Thymus (tissue), 14 donors: ENCODE results near the gene VPS54. TPM values are rescaled to one million over a fixed set of nuclear protein-coding genes. Genes with fewer than 3 reads are reported as not detected.

Experiments used
- DNase-seq, 9 donors: peaks; one replicate each; pipeline ENCODE4 v3.0.0-alpha.2; 2013; ENCODE audit warnings: low spot score in 9 of 9, low read depth in 6 of 9, missing footprints in 1 of 9
- H3K27ac ChIP-seq, 2 donors: one replicate each; pipeline ENCODE4 v1.5.1; 2013; ENCODE audit warnings: control low read depth in 1 of 2, low read depth in 1 of 2, low read length in 1 of 2, mild to moderate bottlenecking in 1 of 2, moderate library complexity in 1 of 2
- H3K27me3 ChIP-seq, 2 donors: one replicate each; pipeline ENCODE4 v1.5.1; 2013; ENCODE audit warnings: low read length in 1 of 2; ENCODE audit not compliant: control insufficient read depth in 2 of 2, insufficient read depth in 1 of 2
- H3K36me3 ChIP-seq, 2 donors: one replicate each; pipeline ENCODE4 v1.5.1; 2013; ENCODE audit warnings: low read length in 1 of 2, mild to moderate bottlenecking in 1 of 2, moderate library complexity in 1 of 2; ENCODE audit not compliant: control insufficient read depth in 2 of 2, insufficient read depth in 2 of 2
- H3K4me1 ChIP-seq, 2 donors: one replicate each; pipeline ENCODE4 v1.5.1; 2013; ENCODE audit warnings: low read length in 2 of 2; ENCODE audit not compliant: control insufficient read depth in 2 of 2, insufficient read depth in 2 of 2
- H3K4me3 ChIP-seq, 2 donors: one replicate each; pipeline ENCODE4 v1.5.1; 2013; ENCODE audit warnings: low read length in 2 of 2, control low read depth in 1 of 2, mild to moderate bottlenecking in 1 of 2
- H3K9me3 ChIP-seq, 2 donors: one replicate each; pipeline ENCODE4 v1.5.1; 2013; ENCODE audit warnings: low read length in 1 of 2, mild to moderate bottlenecking in 1 of 2; ENCODE audit not compliant: control insufficient read depth in 2 of 2, insufficient read depth in 1 of 2
- WGBS: extraction: QIAGEN DNeasy Blood & Tissue Kit; methylation state at CpG from one replicate; pipeline ENCODE4 v1.1.7; 2013; 5-methylcytosine and 5-hydroxymethylcytosine counted together
- long read RNA-seq, 10 donors: transcript quantifications; one replicate each; lab custom pipeline, GENCODE V29; 2026
- polyA plus RNA-seq: library from polyadenylated mRNA; stranded (reverse); fragments of 200-250 nt; gene quantifications from one replicate; pipeline ENCODE4 v1.2.3, GENCODE V29; 2013
- total RNA-seq: library from RNA; stranded (reverse); fragments of 120-200 nt; gene quantifications from one replicate; pipeline ENCODE4 v1.2.4, GENCODE V29; 2013
- donor health status: healthy.

VPS54 gene, protein sequence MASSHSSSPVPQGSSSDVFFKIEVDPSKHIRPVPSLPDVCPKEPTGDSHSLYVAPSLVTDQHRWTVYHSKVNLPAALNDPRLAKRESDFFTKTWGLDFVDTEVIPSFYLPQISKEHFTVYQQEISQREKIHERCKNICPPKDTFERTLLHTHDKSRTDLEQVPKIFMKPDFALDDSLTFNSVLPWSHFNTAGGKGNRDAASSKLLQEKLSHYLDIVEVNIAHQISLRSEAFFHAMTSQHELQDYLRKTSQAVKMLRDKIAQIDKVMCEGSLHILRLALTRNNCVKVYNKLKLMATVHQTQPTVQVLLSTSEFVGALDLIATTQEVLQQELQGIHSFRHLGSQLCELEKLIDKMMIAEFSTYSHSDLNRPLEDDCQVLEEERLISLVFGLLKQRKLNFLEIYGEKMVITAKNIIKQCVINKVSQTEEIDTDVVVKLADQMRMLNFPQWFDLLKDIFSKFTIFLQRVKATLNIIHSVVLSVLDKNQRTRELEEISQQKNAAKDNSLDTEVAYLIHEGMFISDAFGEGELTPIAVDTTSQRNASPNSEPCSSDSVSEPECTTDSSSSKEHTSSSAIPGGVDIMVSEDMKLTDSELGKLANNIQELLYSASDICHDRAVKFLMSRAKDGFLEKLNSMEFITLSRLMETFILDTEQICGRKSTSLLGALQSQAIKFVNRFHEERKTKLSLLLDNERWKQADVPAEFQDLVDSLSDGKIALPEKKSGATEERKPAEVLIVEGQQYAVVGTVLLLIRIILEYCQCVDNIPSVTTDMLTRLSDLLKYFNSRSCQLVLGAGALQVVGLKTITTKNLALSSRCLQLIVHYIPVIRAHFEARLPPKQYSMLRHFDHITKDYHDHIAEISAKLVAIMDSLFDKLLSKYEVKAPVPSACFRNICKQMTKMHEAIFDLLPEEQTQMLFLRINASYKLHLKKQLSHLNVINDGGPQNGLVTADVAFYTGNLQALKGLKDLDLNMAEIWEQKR
- total RNA-seq (21.2 TPM), polyA plus RNA-seq (24.1 TPM)
- long read RNA-seq, donor 1: 0 reads
- long read RNA-seq, donor 2, partial matches to known transcripts: 17 of 17 reads
- long read RNA-seq, donor 2, other reads (novel, unspliced or antisense): 0 of 17 reads
- long read RNA-seq, donor 3: 0 reads
- long read RNA-seq, donor 4: 0 reads
- long read RNA-seq, donor 5, full-length matches to known transcripts: 1 of 7 reads
- long read RNA-seq, donor 5, partial matches to known transcripts: 6 of 7 reads
- long read RNA-seq, donor 5, other reads (novel, unspliced or antisense): 0 of 7 reads
- long read RNA-seq, donor 6, full-length matches to known transcripts: 2 of 2 reads
- long read RNA-seq, donor 6, partial matches to known transcripts: 0 of 2 reads
- long read RNA-seq, donor 6, other reads (novel, unspliced or antisense): 0 of 2 reads
- long read RNA-seq, donor 7: 0 reads
- long read RNA-seq, donor 8, full-length matches to known transcripts: 1 of 1 reads
- long read RNA-seq, donor 8, partial matches to known transcripts: 0 of 1 reads
- long read RNA-seq, donor 8, other reads (novel, unspliced or antisense): 0 of 1 reads
- long read RNA-seq, donor 9: 0 reads
- long read RNA-seq, donor 10, full-length matches to known transcripts: 1 of 1 reads
- long read RNA-seq, donor 10, partial matches to known transcripts: 0 of 1 reads
- long read RNA-seq, donor 10, other reads (novel, unspliced or antisense): 0 of 1 reads

GRCh38 chr2:64019083-64019974, at the start of gene VPS54:
TSS of gene VPS54 (minus strand) at chr2:64019428. CDS start at chr2:63983999, 35,429 bp downstream.
- 6% methylated on average over 77 of the region's 77 CpGs for WGBS
- H3K36me3 ChIP-seq: no peaks in the 10 kb centered on the region
- DNase-seq: peak in 5 of 9 donors; percentile 33 to 75 (median 54)
- peak within 1 kb of the TSS; percentile 79 to 93 for H3K27ac ChIP-seq
- no peaks in the 10 kb centered on the region for H3K27me3 ChIP-seq
- no peaks in the 10 kb centered on the region for H3K9me3 ChIP-seq
- H3K4me1 ChIP-seq: peaks cover 13% of the 10 kb centered on the region in 2 donors
- H3K4me3 ChIP-seq: peak within 1 kb of the TSS; percentile 79 to 95

- DNase-seq: no peak
- Histone ChIP-seq H3K9me3 (no peaks in the 10 kb centered on the region), H3K4me1 (peaks cover 11 to 27% of the 10 kb centered on the region in 2 donors), H3K4me3 (no peak overlapping the region), H3K27ac (no peak overlapping the region), H3K36me3 (no peaks in the 10 kb centered on the region), H3K27me3 (no peaks in the 10 kb centered on the region)
- WGBS: 94% methylated on average over 1 of the region's 1 CpG
Observed at GRCh38 chr2:64067326-64067725, 48.1 kb upstream of the VPS54 start.

DNA sequence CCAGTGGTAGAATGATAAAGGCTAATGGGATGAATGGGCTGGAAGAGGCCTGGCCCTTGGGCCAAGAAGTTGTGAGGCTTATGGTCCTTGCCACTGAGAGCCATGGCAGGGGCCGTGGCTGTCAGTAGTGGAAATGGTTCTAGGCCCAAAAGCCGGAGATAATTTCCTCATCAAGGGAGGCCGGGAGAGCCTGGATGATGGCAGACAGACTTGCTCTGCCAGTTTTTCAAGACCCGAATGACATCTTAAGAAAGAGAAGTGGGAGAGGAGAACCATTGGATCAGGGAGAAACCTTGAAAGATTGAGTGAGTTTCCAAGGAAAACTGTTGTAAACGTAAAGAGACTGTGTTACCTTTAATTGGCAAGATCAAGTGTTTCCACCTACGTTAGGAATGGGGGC, 46.3 kb upstream of the VPS54 start:
- Histone ChIP-seq H3K4me1 (peaks cover 11 to 27% of the 10 kb centered on the region in 2 donors), H3K36me3 (no peaks in the 10 kb centered on the region), H3K27ac (peak overlapping the region; percentile 25 to 85), H3K27me3 (no peaks in the 10 kb centered on the region), H3K4me3 (no peak overlapping the region), H3K9me3 (no peaks in the 10 kb centered on the region)
- no peak for DNase-seq
- WGBS: 92% methylated on average over 6 of the region's 6 CpGs

GRCh38 chr2:64063924-64064331, 44.7 kb upstream of the VPS54 start:
- WGBS: 92% methylated on average over 4 of the region's 4 CpGs
- Histone ChIP-seq H3K27ac (peak overlapping the region; percentile 85 to 88), H3K36me3 (no peaks in the 10 kb centered on the region), H3K27me3 (no peaks in the 10 kb centered on the region), H3K4me3 (no peak overlapping the region), H3K4me1 (peaks cover 11 to 27% of the 10 kb centered on the region in 2 donors), H3K9me3 (no peaks in the 10 kb centered on the region)
- no peak for DNase-seq

- Histone ChIP-seq H3K9me3 (no peaks in the 10 kb centered on the region), H3K4me1 (peaks cover 11 to 27% of the 10 kb centered on the region in 2 donors), H3K36me3 (no peaks in the 10 kb centered on the region), H3K27me3 (no peaks in the 10 kb centered on the region), H3K27ac (peak overlapping the region in 1 of 2 donors; percentile 25), H3K4me3 (no peak overlapping the region)
- no peak for DNase-seq
- WGBS: 81% methylated on average over 3 of the region's 3 CpGs
Observed at GRCh38 chr2:64063454-64063853, 44.2 kb upstream of the VPS54 start.

DNA sequence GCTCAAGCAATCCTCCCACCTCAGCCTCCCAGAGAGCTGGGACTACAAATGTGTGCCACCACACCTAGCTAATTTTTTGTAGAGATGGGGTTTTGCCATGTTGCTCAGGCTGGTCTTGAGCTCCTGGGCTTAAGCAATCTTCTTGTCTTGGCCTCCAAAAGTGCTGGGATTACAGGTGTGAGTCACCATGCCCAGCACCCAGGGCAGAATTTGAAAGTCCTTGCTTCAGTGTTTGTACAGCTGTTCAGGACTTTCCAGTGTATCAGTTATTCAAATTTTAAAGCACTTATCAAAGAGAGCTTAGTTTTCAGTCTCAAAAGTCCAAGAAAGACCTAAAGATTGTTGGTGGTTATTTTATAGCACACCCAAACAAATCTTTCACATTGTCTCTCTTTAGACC, 43.6 kb upstream of the VPS54 start:
- DNase-seq: no peak
- Histone ChIP-seq H3K4me3 (no peak overlapping the region), H3K9me3 (no peaks in the 10 kb centered on the region), H3K4me1 (peaks cover 11 to 32% of the 10 kb centered on the region in 2 donors), H3K36me3 (no peaks in the 10 kb centered on the region), H3K27ac (peak overlapping the region in 1 of 2 donors; percentile 19), H3K27me3 (no peaks in the 10 kb centered on the region)

DNA sequence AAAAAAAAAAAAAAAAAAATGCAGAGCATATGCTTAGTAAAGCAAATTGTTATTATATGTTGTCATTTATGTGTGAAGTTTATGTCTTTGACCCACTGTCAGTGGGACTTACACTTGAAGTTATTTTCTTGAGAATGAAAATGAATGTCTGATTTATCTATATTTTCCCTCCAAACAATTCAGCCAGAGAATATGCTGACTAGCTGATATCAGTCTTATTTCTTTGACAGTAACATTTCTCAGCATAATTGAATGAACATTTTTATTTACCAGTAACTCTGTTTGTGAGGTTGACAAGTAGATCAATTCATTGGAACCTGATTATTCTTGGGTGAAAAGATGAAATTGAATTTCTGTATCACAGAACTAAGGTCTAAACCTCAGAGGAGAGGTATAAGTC, 40.0 kb upstream of the VPS54 start:
- no peaks in the 10 kb centered on the region for H3K36me3 ChIP-seq
- no peaks in the 10 kb centered on the region for H3K9me3 ChIP-seq
- no peaks in the 10 kb centered on the region for H3K27me3 ChIP-seq
- no peak overlapping the region for H3K4me3 ChIP-seq
- H3K27ac ChIP-seq: no peak overlapping the region
- H3K4me1 ChIP-seq: peaks cover 15 to 33% of the 10 kb centered on the region in 2 donors
- DNase-seq: no peak
